Neural progenitor cell (in vitro differentiated cells): ENCODE data around the gene MRE11.

Experiments used
- EZH2 ChIP-seq: fragments of 200-600 bp; sonication (generic); IDR thresholded peaks from 2 replicates; pipeline ENCODE4 v1.6.1; 2017; ENCODE audit warnings: antibody characterized with exemption, mild to moderate bottlenecking, moderate library complexity
- EZH2phosphoT487 ChIP-seq: fragments of 200-600 bp; sonication (generic); IDR thresholded peaks from 2 replicates; pipeline ENCODE4 v1.6.1; 2017; ENCODE audit warnings: antibody characterized with exemption
- TF ChIP-seq, protein P1 (sequence below): fragments of 200-600 bp; sonication (generic); IDR thresholded peaks from 2 replicates; pipeline ENCODE4 v1.5.1; 2017; ENCODE audit warnings: antibody characterized with exemption, mild to moderate bottlenecking

DNA sequence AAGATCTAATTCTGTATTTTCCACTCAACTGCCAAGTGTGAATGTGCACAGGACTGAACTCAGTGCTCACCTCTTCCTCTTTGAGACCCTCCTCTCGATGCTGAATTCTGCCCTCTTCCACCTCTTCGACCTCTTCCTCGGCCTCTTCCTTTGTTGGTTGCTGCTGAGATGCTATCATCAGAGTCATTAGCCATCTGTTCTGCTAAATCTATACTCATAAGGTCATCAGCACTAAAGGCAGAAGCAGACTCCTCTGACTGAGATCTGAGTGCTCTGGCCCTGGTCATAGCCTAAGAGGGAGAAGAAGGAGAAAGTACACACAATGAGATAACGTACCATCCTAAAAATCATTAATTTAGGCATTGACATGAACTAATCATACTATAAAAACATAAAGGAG is 46.5 kb downstream of the MRE11 start:
- TF ChIP-seq, protein P1, sequence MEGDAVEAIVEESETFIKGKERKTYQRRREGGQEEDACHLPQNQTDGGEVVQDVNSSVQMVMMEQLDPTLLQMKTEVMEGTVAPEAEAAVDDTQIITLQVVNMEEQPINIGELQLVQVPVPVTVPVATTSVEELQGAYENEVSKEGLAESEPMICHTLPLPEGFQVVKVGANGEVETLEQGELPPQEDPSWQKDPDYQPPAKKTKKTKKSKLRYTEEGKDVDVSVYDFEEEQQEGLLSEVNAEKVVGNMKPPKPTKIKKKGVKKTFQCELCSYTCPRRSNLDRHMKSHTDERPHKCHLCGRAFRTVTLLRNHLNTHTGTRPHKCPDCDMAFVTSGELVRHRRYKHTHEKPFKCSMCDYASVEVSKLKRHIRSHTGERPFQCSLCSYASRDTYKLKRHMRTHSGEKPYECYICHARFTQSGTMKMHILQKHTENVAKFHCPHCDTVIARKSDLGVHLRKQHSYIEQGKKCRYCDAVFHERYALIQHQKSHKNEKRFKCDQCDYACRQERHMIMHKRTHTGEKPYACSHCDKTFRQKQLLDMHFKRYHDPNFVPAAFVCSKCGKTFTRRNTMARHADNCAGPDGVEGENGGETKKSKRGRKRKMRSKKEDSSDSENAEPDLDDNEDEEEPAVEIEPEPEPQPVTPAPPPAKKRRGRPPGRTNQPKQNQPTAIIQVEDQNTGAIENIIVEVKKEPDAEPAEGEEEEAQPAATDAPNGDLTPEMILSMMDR: no peak
- TF ChIP-seq EZH2: no peak
- TF ChIP-seq EZH2phosphoT487: no peak
